ENCODE data around the gene ZCCHC24. TPM values are rescaled to one million over a fixed set of nuclear protein-coding genes. Genes with fewer than 3 reads are reported as not detected.

Gene ZCCHC24
- total and polyA plus RNA-seq, 2 donors (not counting 3 experiments of a cell fraction or from before 2014, with no cell fraction given) = 5.2 to 8.4 TPM

DNA sequence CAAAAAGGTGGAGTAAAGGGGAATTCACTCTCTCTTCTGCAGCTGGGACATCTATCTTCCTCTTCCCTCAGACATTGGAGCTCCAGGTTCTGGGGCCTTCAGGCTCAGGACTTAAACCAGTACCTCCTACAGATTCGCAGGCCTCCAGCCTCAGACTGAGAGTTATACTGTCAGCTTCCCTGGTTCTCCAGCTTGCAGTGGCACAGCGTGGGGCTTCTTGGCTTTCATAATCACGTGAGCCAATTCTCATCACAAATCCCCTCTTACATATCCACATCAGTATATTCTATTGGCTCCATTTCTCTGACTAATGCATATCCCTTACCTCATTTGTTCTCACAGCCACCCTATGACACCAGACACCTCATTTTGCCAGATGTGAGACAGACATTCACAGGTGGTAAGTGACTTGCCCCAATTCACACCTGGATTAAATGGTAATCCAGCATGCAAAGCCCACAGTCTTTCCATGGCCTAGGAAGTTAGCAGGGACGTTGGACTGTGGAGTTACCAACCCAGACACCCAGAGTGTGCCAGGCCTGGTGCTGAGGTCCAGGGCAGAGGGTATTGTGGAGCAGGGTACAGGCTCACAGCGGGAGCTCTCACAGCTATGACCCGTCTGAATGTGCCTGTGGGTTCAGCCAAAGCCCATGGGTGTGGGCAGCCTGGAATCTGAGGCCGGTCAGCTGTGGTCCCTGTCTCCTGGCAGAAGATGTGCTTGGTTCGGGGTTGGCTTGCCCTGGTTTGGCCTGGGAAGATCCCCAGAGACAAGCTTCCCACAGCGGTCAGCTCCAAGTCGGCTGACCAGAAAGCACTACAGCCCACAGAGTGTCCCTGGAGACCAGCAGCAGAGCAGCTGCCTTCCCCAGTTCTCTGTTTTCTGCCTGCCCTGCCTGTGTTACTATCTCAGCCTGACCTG is 18.4 kb upstream of the ZCCHC24 start:
- H3K27ac ChIP-seq (ENCODE audit: insufficient read depth, low read depth, low read length) = no peak overlapping the region
- no peaks in the 10 kb centered on the region for H3K79me2 ChIP-seq (ENCODE audit: control insufficient read depth, insufficient read depth, low read length)
- BruUV-seq (replicated peaks) = no TSS peak
- H3K4me3 ChIP-seq (replicated peaks in 1 of 3; ENCODE audit: insufficient read depth in 1 of 3, low read depth in 1 of 3, low read length in 3 of 3) = no peak overlapping the region
- no peak for FAIRE-seq
- peaks cover 12 to 42% of the 10 kb centered on the region in 2 experiments for H3K27me3 ChIP-seq (ENCODE audit: control insufficient read depth in 2 of 2, insufficient read depth in 2 of 2, low read length in 2 of 2)
- no peaks in the 10 kb centered on the region for H3K9me3 ChIP-seq (replicated peaks; ENCODE audit: control insufficient read depth, insufficient read depth, low read length)
- no peak overlapping the region for H3K4me2 ChIP-seq (ENCODE audit: insufficient read depth, low read length)
- no peaks in the 10 kb centered on the region for H3K36me3 ChIP-seq (ENCODE audit: control insufficient read depth in 2 of 2, extremely low read depth in 1 of 2, insufficient read depth in 2 of 2, low read length in 2 of 2)
- H4K20me1 ChIP-seq (replicated peaks; ENCODE audit: control insufficient read depth, extremely low read depth, insufficient read depth, low read length) = no peaks in the 10 kb centered on the region
- no peak overlapping the region for H3K9ac ChIP-seq (replicated peaks; ENCODE audit: extremely low read depth, insufficient read depth, low read length)
- H2AFZ ChIP-seq (ENCODE audit: low read depth, low read length) = no peak overlapping the region
- no peaks in the 10 kb centered on the region for H3K4me1 ChIP-seq (ENCODE audit: control insufficient read depth, extremely low read depth, insufficient read depth, low read length)
- H3K9me1 ChIP-seq (replicated peaks; ENCODE audit: control insufficient read depth, extremely low read depth, insufficient read depth, low read length) = no peaks in the 10 kb centered on the region
- TF ChIP-seq POLR2AphosphoS5 (IDR thresholded peaks at IDR 0.05; ENCODE audit: insufficient read depth, low read depth, low read length) (no peak), GATA2 (IDR thresholded peaks at IDR 0.05; ENCODE audit: insufficient read depth, insufficient read length, low read depth, low read length) (no peak), MYC (IDR thresholded peaks at IDR 0.05; ENCODE audit: low read depth, low read length) (no peak), POLR2A (IDR thresholded peaks at IDR 0.05; ENCODE audit: low read depth, low read length) (no peak), FOS (IDR thresholded peaks at IDR 0.05; ENCODE audit: borderline replicate concordance, insufficient read depth, low read length) (no peak), EZH2 (IDR thresholded peaks at IDR 0.05; ENCODE audit: borderline replicate concordance, low read depth, low read length, severe bottlenecking) (no peak), JUN (IDR thresholded peaks at IDR 0.05; ENCODE audit: borderline replicate concordance, insufficient read depth, insufficient read length, low read depth) (no peak)
- TF ChIP-seq, protein P1, sequence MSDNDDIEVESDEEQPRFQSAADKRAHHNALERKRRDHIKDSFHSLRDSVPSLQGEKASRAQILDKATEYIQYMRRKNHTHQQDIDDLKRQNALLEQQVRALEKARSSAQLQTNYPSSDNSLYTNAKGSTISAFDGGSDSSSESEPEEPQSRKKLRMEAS (IDR thresholded peaks at IDR 0.05; ENCODE audit: insufficient read depth, insufficient read length) = no peak
- TF ChIP-seq, protein P2, sequence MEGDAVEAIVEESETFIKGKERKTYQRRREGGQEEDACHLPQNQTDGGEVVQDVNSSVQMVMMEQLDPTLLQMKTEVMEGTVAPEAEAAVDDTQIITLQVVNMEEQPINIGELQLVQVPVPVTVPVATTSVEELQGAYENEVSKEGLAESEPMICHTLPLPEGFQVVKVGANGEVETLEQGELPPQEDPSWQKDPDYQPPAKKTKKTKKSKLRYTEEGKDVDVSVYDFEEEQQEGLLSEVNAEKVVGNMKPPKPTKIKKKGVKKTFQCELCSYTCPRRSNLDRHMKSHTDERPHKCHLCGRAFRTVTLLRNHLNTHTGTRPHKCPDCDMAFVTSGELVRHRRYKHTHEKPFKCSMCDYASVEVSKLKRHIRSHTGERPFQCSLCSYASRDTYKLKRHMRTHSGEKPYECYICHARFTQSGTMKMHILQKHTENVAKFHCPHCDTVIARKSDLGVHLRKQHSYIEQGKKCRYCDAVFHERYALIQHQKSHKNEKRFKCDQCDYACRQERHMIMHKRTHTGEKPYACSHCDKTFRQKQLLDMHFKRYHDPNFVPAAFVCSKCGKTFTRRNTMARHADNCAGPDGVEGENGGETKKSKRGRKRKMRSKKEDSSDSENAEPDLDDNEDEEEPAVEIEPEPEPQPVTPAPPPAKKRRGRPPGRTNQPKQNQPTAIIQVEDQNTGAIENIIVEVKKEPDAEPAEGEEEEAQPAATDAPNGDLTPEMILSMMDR (IDR thresholded peaks at IDR 0.05; ENCODE audit: extremely low read depth in 1 of 2, insufficient read depth in 1 of 2, low read depth in 1 of 2, low read length in 2 of 2) = no peak
- DNase-seq (ENCODE audit: low read depth, low spot score) = no peak
- ChIA-PET CTCF (interaction anchor here (0.9 to 7.8 kb wide), 3 partner anchors 8 to 90 kb away, joined by 4 to 60 read pairs (median 4); no protein-coding TSS in a partner anchor), POLR2A (no interaction called here)
- dilution Hi-C loops (cut with MboI; ENCODE audit: extremely low pct_ligation_motif_present, low sequenced_read_pairs) (no loop called here), intact Hi-C loops (cut with micrococcal nuclease) (no loop called here)

All from endothelial cell of umbilical vein (primary cell).